Adipocyte (in vitro differentiated cells): ENCODE data around the gene BAIAP2.

Experiments
- DNase-seq: peaks from one replicate; pipeline ENCODE4 v3.0.0-alpha.2; 2015; ENCODE audit warnings: low read depth
- H3K27me3 ChIP-seq: replicated peaks from 2 replicates; pipeline ENCODE4 v1.7.0; 2013; ENCODE audit warnings: mild to moderate bottlenecking, low read length, moderate library complexity; ENCODE audit not compliant: control insufficient read depth, insufficient read depth
- H3K36me3 ChIP-seq: 2 replicates; pipeline ENCODE4 v1.7.0; 2013; ENCODE audit warnings: low read length, mild to moderate bottlenecking, moderate library complexity; ENCODE audit not compliant: control insufficient read depth, insufficient read depth, severe bottlenecking
- H3K4me1 ChIP-seq: 2 replicates; pipeline ENCODE4 v1.7.0; 2013; ENCODE audit warnings: mild to moderate bottlenecking, low read length, moderate library complexity; ENCODE audit not compliant: control insufficient read depth, insufficient read depth
- H3K4me3 ChIP-seq: 2 replicates; pipeline ENCODE4 v1.7.0; 2013; ENCODE audit warnings: mild to moderate bottlenecking, low read length, moderate library complexity
- H3K9ac ChIP-seq: 2 replicates; pipeline ENCODE4 v1.7.0; 2013; ENCODE audit warnings: mild to moderate bottlenecking, low read length, moderate library complexity
- H3K9me3 ChIP-seq: 2 replicates; pipeline ENCODE4 v1.7.0; 2013; ENCODE audit warnings: mild to moderate bottlenecking, low read length, moderate library complexity; ENCODE audit not compliant: control insufficient read depth

Gene BAIAP2

DNA sequence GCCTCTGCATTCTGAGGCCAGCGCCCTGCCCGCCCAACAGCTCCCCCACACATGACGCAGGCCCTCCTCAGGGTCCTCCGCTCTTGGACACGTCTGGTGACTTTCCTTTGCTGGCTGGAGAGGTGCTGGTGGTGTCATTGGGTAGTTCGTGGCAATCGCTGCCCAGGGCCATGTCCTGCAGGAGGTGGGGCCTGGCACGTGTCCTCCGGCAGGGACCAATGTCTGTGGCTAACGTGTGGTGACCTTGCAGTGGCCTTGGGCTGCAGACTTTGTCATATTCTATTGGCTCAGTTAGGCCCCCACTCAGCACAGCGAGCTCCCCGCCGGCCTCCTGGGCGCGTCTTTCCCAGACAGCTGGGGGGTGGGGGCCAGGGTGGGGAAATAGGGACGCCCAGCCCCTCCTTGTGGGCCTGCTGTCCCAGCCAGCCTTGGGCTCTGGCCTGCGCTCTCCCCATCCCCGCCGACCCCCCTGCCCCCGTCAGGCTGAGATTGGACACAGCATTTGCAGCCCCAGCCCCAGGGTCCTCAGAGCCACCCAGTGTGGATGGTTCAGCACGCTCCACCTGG, 78.3 kb downstream of the BAIAP2 start:
- no peak for DNase-seq
- Histone ChIP-seq H3K36me3 (no peaks in the 10 kb centered on the region), H3K4me1 (no peaks in the 10 kb centered on the region), H3K27me3 (no peaks in the 10 kb centered on the region), H3K9me3 (no peaks in the 10 kb centered on the region), H3K9ac (no peak overlapping the region), H3K4me3 (no peak overlapping the region)

GRCh38 chr17:81114351-81115093, 79.6 kb downstream of the BAIAP2 start:
- Histone ChIP-seq H3K27me3 (no peaks in the 10 kb centered on the region), H3K4me3 (no peak overlapping the region), H3K9ac (no peak overlapping the region), H3K9me3 (no peaks in the 10 kb centered on the region), H3K4me1 (peaks cover 3% of the 10 kb centered on the region), H3K36me3 (no peaks in the 10 kb centered on the region)
- no peak for DNase-seq

DNA sequence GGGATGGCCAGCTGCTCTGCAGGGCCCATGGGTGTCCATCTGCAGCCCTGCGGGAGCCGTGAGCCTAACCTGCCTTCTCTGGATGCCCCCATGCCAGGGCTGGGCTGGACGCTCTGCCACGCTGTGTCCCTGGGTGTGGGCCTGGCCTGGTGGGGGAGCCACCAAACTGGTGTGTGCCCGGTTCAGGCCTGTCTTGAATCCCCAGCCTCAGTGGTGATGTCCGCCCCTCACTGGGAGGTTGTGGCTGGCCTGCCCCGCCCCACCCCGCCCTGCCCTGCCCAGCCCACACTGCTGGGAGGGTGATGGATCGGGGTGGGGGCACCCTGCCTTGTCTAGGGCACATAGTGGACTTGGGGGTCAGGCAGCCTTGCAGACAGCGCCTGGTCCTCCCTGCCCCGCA, 80.3 kb downstream of the BAIAP2 start:
- no peak overlapping the region for H3K9ac ChIP-seq
- H3K4me3 ChIP-seq: no peak overlapping the region
- DNase-seq: no peak
- peaks cover 3% of the 10 kb centered on the region for H3K4me1 ChIP-seq
- no peaks in the 10 kb centered on the region for H3K9me3 ChIP-seq
- H3K27me3 ChIP-seq: no peaks in the 10 kb centered on the region
- H3K36me3 ChIP-seq: no peaks in the 10 kb centered on the region

DNA sequence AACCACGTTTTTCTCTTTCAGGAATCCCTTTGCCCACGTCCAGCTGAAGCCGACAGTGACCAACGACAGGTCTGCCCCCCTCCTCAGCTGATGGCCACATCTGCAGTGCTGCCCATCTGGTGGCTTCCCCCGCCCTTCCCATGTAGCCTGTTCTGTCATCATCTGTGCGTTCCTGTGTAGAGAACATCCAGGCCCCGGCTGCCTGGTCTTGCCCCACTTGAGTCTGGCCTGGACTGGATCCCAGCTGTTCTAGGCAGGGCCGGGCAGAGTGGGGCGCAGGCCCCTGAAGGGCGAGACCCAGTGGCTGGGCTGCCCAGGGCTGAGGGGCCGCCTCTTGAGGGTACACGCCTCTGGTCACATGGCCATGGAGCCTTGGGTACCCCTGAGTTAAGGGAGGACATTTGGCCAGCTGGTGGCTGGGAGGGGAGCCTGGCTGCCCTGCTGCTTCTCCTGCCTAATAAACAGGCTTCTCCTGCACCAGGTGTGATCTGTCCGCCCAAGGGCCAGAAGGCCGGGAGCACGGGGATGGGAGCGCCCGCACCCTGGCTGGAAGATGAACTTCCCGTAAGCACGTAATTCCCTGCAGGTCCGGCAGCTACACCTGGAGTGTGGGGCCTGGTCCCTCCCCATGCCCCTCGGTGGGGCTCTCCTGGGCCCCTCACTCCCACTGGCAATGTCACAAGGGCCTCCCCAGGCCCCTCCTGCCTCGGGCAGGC, 81.0 kb downstream of the BAIAP2 start:
- Histone ChIP-seq H3K27me3 (no peaks in the 10 kb centered on the region), H3K9ac (no peak overlapping the region), H3K9me3 (no peaks in the 10 kb centered on the region), H3K36me3 (no peaks in the 10 kb centered on the region), H3K4me1 (peaks cover 3% of the 10 kb centered on the region), H3K4me3 (no peak overlapping the region)
- DNase-seq: no peak

DNA sequence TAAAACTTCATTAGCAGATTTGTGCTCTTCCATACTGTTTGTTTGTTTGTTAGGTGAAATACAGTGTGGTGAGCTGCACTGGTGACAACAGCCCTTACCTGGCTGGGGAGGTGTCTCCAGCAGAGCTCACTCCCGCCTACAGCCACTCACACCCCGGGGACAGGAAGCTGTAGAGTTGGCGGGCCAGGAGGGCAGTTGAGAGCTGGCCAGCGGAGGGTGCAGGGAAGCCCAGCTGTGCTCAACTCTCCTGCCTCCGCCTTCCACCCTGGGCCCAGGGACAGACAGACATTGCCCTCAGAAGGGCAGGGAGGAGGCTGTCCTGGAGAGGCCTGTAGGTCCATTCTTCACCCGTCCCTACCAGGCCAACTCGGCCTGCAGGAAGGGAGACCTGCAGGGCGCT, 81.8 kb downstream of the BAIAP2 start:
- no peaks in the 10 kb centered on the region for H3K27me3 ChIP-seq
- no peaks in the 10 kb centered on the region for H3K9me3 ChIP-seq
- DNase-seq: no peak
- no peak overlapping the region for H3K4me3 ChIP-seq
- H3K36me3 ChIP-seq: no peaks in the 10 kb centered on the region
- no peak overlapping the region for H3K9ac ChIP-seq
- peaks cover 3% of the 10 kb centered on the region for H3K4me1 ChIP-seq

- H3K27me3 ChIP-seq: peaks cover 3% of the 10 kb centered on the region
- H3K36me3 ChIP-seq: no peaks in the 10 kb centered on the region
- H3K9me3 ChIP-seq: no peaks in the 10 kb centered on the region
- H3K9ac ChIP-seq: no peak overlapping the region
- peaks cover 3% of the 10 kb centered on the region for H3K4me1 ChIP-seq
- no peak overlapping the region for H3K4me3 ChIP-seq
- DNase-seq: no peak
Observed at GRCh38 chr17:81117672-81118198, 82.8 kb downstream of the BAIAP2 start.

GRCh38 chr17:81118308-81119221, 83.6 kb downstream of the BAIAP2 start:
- H3K9ac ChIP-seq: no peak overlapping the region
- no peaks in the 10 kb centered on the region for H3K9me3 ChIP-seq
- no peaks in the 10 kb centered on the region for H3K36me3 ChIP-seq
- peaks cover 3% of the 10 kb centered on the region for H3K4me1 ChIP-seq
- H3K27me3 ChIP-seq: peaks cover 10% of the 10 kb centered on the region
- no peak for DNase-seq
- no peak overlapping the region for H3K4me3 ChIP-seq

GRCh38 chr17:81119223-81120148, 84.5 kb downstream of the BAIAP2 start:
- Histone ChIP-seq H3K4me3 (peak overlapping the region; percentile 58), H3K36me3 (no peaks in the 10 kb centered on the region), H3K27me3 (peaks cover 13% of the 10 kb centered on the region), H3K9ac (no peak overlapping the region), H3K9me3 (no peaks in the 10 kb centered on the region), H3K4me1 (peaks cover 3% of the 10 kb centered on the region)
- peak; percentile 94 for DNase-seq

- Histone ChIP-seq H3K27me3 (peaks cover 13% of the 10 kb centered on the region), H3K4me1 (peaks cover 3% of the 10 kb centered on the region), H3K9ac (no peak overlapping the region), H3K4me3 (no peak overlapping the region), H3K36me3 (no peaks in the 10 kb centered on the region), H3K9me3 (no peaks in the 10 kb centered on the region)
- DNase-seq: no peak
Observed at GRCh38 chr17:81120149-81120484, 85.2 kb downstream of the BAIAP2 start.
